Activated naive CD4-positive, alpha-beta T cell treated with anti-CD3 and anti-CD28 coated beads, Interleukin-2, amount 50 U/mL, for 16 hours (primary cell): Measurements from ENCODE around the gene VGLL4.
"Not testable (repeated sequence)": the region's sequence is repeated elsewhere in the genome, so short reads cannot be mapped to it uniquely, and the experiment has no call there.

Experiments
- DNase-seq: peaks from one replicate; pipeline ENCODE4 v3.0.0-alpha.2; 2020

Gene VGLL4

DNA sequence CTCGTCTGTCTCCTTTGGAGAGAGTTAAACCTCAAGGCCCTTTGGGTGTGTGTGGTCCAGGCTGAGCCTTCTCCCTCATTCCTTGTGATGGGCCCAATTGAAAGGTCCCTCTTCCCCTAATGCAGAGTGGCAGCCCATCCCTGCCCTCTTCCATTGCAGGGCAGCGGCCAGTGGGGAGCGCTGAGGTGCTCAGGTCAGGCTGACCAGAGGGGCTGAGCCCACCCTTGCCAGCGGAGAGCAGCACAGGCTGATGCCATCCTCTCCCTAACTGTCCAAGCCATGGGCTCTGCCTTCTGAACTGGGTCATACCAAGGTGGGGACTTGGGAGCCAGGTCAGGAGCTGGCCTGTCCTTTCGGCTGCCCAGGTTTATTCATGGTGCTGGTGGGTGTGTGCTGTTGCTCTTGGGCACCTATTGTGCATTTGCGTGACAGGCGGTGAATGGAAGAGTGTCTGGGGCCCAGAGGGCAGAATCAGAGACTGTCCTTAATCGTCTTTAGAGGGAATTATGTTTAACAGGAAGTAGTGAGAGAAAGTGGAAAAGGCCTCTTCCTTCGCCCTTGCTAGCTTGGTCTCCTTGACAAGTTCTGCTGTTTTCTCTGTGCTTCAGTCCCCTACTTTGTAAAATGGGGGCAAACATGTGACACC, 96.9 kb downstream of the VGLL4 start:
- no peak for DNase-seq

DNA sequence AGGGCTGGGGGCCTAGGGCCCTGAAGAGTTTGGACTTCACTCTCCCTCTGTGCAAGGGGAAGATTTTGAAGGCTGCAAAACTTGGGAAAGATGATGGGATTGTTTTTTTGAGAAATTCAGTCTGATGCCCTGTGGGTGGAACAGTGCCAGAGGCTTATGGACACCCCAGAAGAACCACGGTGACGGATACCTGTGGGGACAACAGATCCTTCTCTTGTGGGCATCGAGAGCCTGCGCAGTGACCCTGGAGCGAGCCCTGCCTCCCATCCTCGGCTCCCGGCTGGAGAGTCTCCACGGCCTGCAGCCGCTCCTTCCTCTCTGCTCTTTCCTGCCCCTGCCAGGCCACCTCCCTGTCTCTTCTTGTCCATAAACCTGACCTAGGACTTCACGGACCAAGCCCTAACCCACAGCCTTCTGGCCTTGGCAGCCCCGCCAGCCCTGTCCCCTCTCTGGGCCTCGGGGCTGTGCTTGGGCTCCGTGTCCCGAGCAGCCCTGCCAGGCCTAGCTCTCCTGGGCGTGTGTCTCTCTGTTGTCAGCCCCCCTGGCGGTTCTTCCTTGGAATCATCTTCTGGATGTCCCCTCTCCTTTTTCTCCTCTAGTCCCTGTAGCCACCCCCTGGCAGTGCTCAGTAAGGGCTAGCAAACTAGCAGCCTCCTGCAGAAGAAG, 98.4 kb downstream of the VGLL4 start:
- no peak for DNase-seq

DNA sequence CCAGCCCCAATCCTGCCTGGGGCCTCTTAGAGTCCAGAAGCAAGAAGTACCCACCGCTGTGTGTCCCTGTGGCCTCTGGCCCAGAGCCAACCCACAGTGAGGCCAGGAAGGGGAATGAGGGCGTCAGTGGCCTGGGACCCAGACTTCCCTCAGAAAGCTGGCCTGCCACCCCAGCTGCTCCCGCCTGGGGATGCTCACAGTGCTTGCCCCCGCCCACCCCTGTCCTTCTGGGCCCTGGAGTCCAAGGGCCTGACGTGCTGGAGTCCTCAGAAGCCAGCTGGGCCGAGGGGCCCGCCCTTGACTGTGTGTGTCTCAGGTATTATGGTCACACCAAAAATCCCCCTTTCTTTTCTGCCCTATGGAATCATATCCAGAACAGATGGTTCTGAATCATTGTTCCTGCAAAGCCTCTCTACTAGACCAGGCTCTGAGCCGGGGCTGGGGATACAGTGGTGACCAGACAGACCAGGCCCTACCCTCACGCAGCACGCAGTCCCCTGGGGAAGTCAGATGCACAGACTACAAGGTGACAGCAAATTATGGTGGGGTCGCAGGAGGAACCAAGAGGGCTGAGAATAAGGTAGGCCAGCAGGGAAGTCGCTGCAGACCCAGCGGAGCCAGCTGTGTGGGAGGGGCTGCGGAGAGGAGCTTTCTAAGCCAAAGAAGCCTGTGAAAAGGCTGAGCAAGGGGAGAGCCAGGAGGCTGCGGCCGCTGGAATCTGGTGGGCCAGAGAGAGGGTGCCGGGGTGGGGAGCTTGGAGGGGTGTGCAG, 99.1 kb downstream of the VGLL4 start:
- no peak for DNase-seq

DNA sequence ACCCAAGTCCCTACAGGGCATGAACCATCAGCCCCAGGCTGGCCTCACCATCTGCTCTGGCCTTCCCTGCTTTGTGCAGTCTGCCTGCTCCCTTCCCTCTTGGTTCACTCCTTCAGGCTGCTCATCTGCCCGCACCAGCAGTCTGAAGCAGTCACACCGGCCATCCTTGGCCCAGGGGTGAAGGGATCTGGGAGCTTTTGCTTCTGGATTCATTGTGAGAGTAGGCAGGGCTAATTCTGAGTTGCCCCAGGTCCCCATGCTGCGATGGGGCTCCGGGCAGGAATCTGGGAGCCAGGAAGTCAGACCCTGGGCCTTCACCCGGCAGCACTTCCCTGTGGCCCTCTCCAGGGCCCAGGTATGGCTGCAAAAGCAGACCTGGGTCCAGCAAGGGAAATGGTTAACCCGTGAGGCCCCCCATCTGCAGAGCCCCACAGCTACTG, 99.7 kb downstream of the VGLL4 start:
- no peak for DNase-seq

DNA sequence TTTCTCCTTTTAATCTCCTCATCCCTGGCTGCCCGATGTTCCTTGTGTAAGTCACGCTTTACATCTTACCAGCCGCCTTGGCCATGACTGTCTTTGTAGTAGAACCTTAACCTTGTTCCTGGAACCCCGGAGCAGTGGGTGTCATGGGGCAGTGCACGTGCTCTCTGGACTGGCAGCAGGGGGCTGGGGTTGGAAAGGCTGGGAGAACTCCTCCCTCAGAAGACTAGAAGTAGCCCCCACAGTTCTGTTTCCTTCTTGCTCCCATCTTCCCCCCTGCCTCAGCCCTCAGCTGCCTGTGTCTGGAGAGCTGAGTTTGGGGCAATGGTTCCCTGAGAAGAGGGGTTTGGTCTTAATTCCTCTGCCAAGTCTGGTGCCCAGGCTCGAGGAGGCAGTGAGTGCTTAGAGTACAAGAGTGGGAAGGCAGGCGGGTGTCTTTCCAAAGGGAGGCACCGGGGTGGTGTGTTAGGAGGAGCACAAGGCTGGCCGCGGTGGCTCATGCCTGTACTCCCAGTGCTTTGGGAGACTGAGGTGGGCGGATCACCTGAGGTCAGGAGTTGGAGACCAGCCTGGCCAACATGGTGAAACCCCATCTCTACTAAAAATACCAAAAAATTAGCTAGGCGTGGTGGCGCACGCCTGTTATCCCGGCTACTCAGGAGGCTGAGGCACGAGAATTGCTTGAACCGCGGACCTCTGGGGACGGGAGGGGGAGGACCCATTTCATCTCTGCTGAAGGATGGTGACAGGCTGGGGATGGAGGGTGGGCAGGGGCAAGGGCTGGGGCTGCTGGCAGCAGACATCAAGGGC, 100.4 kb downstream of the VGLL4 start:
- no peak for DNase-seq

DNA sequence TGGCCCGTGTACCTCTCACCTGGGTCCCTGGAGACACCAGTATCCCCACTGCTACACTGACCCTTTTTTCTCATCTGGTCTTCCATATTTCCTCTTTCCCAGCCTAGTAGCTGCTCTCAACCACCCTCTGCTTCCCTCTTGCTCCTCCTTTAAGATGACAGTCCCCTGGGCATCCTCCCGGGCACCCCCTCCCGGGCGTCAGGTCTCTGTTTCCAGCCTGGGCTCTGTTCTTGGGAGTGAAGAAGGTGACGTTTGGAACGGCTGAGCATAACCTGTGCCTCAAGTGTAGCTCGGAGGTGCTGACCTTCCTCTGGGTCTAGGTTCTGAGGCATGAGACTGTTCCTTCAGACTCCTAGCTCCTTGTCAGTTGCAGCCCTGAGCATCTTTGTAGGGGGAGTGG, 101.2 kb downstream of the VGLL4 start:
- no peak for DNase-seq

DNA sequence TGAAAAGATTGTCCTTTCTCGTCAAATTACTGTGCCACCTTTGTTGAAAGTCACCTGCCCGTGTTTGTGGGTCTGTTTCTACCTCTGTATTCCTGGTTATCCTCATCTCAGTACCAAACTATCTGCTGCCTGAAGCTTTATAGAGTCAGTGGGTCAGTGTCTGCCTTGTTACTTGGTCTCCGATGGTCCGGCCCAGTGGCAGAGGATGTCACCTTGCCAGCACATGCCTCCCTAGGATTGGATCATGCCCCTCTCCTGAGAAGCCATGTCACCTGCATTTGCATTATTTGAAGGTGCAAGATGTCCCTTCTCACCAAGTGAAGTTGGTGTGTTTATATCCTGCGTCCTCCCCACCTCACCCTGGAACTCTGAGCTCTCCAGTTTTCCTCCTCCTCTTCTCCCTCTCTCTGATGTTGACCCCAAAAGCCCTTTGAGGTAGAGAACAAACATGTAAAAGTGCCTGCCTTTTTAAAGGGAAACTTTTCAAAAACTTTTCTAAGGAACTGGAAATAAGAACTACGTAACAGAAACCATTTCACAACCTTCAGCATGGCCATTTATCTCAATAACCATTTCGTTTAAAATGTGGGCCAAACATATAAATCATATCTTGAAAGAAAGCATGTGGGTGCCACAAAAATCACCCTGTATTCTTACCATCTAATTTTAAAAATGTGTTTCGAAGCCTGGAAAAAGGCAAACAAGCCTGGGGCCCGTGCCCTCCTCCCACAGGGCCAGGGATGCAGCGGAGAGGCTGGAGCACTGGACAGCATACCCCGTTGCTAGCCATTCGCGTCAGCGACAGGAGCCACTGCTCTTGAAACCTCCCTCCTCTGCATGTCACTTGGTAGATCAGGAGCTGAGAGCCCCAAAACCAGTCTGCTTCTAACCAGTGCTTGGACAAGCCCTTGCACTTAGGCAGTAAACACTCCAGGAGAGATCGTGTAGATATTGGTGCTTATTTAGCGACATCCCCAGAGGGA, 102.1 kb downstream of the VGLL4 start:
- no peak for DNase-seq

DNA sequence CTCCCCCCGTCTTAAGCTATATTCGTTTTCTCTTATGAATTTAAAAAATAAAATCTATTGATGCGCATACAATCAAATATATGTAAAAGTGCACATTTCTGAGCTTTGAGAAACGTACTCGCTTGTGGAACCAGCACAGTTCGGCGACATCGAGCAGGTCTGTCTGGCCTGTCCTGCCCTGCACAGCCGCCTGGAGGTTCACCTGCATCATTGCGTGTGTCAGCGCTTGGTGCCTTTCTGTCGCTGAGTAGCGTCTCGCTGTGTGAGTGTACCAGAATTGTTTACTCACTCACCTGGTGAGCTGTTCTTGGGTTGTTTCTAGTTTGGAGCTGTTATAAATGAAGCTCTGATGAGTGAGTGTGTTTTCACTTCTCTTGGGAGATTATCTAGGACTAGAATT, 104.0 kb downstream of the VGLL4 start:
- no peak for DNase-seq

DNA sequence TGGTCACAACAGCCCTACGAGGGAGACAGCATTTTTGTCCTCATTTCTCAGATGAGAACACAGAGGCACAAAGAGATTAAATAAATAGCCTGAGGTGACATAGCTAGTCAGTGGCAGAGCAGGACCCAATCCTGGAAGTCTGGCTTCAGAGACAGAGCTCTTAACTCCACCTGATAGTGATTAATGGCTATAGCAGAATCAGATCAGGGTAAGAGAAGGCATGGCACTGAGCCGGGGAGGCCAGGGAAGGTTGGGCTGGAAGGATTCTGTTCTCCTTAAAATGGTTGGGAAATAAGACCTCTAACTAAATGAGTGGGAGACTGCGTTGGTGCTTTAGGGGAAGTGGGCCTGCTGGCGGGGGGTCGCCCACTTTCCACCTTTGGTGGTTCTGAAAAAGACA, 104.5 kb downstream of the VGLL4 start:
- no peak for DNase-seq

DNA sequence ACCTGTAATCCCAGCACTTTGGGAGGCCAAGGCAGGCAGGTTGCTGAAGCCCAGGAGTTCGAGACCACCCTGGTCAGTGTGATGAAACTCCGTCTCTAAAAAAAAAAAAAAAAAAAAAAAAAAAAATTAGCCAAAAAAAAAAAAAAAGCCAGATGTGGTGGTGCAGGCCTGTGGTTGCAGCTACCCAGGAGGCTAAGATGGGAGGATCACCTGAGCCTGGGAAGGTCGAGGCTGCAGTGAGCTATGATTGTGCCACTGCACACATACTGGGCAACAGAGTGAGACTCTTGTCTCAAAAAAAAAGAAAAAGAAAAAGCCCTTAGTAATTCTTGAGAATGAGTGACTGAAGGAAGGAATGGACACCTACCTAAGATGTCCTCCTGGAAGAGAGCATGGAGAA, 105.1 kb downstream of the VGLL4 start:
- DNase-seq: no peak

DNA sequence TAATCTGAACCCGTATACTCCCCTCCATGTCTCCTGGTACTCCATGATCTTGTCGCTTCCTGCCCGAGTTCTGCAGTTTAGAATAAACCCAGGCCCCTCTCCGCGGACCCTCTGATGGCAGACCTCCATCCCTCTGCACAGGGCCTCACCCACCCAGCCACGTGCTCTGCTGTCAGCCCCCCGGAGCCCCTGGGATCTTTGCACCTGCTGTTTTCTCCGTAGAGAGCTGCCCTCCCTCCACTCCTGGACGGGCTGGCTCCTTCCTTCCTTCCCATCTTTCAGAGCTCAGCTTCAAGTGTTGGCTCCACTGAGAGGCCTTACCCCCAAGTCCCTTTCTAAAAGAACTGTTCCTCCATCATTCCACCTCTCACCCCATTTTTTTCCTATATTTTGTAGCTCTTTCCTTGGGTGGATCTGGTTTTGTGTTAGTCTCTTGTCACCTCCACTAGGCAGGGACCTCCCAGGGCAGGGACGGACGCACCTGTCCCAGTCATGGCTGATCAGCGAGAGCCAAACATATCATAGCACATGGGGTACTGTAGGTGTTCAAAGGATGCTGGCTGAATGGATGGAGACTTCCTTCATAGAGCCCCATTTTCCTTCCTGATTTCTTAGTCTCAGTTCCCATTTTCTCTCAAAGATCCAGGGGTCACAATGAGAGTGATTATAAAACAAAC, 106.6 kb downstream of the VGLL4 start:
- DNase-seq: no peak

DNA sequence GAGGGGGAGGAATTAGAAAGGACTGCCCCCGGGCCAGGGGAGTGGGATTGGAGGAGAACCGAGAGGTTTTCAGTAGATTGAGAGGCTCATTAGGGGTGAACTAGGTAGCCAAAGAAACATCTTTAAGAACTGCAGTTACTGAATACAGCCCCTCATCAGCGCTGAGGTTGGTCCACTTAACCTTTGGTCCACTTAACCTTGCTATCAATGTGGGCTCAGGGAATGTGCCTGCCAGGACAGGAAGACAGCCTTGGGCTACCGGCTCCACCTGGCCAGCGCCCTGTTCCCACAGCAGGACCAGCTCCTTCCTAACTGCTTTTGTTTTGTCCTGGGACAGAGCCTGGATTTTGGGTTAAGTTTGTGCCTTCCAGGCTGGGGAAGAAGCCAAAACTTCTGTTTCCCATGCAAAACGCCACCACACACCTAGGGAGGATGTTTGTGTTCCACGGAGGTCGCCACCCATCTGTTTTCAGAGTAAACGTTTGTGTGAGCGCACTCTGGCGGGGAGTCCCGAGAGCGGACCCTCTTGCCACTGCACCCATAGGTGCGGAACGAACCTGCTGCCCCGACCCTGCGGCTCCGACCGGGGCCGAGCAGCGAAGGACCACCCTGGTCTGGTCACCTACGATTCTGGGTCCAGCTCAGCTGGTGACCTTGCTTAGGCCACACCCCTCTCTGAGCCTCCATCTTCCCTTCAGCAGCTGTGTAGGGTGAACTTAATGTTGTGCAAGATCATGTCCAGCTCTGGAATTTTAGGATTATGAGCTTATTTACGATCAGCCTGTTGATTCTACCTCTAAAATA, 107.4 kb downstream of the VGLL4 start:
- DNase-seq: no peak

DNA sequence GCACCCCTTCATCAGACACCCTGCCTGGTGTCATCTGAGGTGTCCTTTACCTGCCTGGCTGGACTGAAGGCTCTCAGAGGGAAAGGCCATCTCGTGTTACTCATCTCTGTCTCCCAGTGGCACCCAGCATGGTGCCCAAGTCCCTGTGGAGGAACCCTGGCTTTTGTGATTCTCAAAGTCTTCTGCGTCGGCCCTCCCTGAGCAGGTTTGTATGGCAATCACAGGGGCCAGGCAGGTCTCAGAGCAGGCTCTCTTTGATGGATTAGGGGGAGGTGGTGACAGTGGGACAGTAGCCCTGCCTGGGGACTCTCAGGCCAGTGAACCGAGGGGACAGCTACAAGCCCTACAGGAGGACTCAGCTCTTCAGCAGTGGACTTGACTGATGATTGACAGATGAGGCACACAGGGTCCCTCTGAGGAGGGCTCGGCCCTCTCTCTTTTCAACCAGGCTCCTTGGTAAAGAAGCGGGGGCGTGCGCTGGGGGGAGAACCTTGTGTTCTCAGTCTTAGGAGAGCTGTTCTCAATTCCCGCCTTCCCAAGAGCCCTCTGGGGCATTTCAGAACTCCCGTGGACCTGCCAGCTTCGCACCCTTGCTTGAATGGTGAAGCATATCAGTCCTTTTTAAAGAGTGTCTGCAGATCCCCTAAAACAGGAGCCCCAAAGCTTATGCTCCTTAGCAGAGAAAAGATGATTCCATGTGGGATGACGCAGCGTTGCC, 108.3 kb downstream of the VGLL4 start:
- DNase-seq: no peak

DNA sequence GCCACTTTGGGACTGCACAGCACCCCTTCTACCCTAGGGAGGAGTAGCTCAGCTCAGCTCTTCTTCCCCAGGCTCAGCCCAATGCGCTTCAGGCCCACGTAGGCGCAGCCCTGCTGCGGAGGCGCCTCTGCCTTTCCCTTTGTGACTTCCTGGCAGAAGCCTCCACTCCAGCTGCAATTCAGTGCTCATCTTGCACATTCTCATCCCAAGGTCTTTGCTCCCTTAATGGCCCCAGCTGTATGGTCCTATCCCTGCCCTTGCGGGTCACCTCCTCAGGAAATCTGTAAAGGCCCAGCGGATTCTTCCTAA, 109.0 kb downstream of the VGLL4 start:
- DNase-seq: no peak

DNA sequence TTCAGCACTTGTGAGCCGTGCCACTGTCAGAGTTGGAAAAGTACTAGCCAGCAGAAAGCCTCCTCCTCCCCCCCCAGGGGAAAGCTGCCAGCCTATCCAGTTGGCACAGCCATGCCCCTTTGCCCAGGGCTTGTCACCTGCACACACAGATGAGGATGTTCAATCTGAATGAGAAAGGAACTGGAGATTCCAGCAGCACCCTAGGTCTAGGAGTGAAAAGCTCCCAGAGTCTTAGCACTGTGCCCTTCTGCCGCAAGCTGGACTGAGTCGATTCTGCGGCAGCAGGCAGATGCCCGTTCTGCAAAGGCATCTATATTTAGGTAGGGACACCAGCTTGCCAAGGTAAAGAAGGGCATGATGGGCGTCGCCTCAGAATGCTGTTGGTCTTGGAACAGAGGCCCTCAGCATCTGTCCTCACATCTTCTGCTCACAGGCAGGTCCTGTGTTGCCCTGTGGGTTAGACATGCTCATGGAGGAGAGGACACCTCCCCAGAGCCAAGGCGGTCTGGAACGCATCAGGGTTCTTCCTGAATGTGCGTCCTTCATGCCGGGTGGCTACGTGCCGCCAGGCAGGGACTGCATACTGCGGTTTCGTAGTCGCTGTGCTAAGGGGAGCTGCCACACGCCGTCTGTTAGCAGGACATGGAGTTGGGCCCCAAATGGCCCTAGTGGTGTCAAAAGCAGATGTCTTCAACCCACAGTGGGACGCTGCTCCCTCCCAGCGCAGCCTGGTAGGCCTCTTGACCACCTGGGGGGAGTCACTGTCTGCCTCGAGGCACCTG, 109.5 kb downstream of the VGLL4 start:
- no peak for DNase-seq

DNA sequence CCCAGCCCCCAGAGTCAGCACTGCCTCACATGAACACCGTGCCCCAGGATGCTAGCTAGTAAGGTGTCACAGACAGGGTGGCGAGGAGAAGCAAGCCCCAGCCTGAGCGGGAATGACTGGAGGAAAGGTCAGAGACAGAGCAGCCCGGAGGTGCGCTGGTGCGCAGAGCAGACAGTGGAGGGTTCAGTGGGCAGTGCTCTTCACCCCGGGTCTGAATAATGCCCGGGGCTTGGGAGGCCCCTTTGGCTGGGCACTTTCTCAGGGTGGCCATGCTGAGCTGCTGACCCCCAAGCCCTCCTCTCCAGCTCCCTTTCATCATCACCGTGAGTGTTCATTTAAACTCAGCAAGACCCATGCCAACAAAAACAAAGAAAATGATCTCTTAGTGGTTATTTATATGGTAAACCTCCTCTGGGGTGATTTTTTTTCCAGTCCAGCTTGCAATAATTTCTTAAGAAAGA, 110.8 kb downstream of the VGLL4 start:
- no peak for DNase-seq

DNA sequence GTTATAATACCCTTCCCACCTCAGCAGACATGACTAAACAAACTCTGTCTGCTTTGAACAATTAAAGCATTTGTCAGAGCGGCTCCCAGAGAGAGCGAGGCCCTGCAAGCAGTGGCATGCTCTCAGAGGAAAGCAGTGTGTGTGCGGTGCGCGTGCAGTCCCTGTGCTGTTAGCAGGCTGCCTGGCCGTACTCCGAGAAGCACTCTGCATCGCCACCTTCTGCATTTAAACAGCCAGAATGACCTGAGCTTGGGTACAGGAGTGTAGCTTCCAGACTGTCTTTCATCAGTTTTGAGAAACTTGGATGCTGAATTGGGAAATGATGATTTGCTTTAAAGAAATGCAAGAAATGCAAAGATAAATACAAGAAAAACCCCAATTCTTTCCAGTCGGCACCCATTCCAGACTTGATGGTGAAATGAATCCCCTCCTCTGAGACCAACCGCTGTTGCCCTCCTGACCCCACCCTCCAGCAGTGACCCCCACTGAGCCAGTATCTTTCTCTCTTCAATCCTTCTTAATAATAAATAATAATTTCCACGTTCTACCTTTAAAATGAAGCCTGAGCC, 113.5 kb downstream of the VGLL4 start:
- no peak for DNase-seq

DNA sequence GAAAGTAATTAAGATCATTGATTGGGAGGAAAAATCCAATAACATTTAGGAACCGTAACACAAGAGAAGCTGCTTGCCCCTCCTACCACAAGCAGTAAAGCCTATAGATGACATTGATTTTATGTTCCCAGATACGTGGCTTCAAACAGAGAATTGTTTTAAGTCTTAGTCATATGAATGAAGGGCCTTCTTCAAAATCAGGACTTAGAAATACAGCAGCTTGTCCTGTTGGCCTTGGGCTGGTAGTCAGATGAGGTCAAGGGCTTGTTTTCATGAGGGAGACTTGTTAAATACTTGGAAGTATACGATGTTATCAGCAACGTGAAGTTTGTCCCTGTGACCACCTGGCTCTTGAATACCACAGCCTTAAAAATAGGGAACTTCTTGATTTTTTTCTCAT, 114.4 kb downstream of the VGLL4 start:
- no peak for DNase-seq

DNA sequence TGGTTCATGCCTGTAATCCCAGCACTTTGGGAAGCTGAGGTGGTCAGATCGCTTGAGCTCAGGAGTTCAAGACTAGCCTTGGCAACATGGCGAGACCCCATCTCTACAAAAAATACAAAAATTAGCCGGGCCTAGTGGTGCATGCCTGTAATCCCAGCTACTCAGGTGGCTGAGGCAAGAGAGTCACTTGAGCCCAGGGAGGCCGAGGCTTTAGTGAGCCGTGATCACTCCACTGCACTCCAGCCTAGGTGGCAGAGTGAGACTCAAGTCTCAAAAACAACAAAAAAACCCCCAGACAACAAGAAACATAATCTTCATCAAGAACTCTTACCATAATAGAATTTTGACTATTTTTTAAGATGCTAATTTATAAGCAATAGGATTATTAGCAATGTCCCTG, 117.6 kb downstream of the VGLL4 start:
- DNase-seq: not testable (repeated sequence)
